Liver (tissue), 3 donors: ENCODE data around the gene CITED1.

Source experiments
- RAD21 ChIP-seq, 2 donors: IDR thresholded peaks; 2 replicates each; pipeline ENCODE4 v1.6.1; 2016; ENCODE audit warnings: antibody characterized with exemption in 2 of 2, mild to moderate bottlenecking in 2 of 2
- TF ChIP-seq, protein P1 (sequence below): IDR thresholded peaks from 2 replicates; pipeline ENCODE4 v1.6.1; 2016; ENCODE audit warnings: antibody characterized with exemption, mild to moderate bottlenecking
- TF ChIP-seq, protein P2 (sequence below): fragments of 150-350 bp; IDR thresholded peaks from 2 replicates; pipeline ENCODE4 v1.5.1; 2017; ENCODE audit warnings: improper control_type of control experiment, low read depth, low read length; ENCODE audit not compliant: missing input control
- TF ChIP-seq, protein P3 (sequence below): IDR thresholded peaks from 2 replicates; pipeline ENCODE4 v1.6.1; 2016; ENCODE audit warnings: antibody characterized with exemption
- donor health status: healthy.
- donor health status: healthy.

DNA sequence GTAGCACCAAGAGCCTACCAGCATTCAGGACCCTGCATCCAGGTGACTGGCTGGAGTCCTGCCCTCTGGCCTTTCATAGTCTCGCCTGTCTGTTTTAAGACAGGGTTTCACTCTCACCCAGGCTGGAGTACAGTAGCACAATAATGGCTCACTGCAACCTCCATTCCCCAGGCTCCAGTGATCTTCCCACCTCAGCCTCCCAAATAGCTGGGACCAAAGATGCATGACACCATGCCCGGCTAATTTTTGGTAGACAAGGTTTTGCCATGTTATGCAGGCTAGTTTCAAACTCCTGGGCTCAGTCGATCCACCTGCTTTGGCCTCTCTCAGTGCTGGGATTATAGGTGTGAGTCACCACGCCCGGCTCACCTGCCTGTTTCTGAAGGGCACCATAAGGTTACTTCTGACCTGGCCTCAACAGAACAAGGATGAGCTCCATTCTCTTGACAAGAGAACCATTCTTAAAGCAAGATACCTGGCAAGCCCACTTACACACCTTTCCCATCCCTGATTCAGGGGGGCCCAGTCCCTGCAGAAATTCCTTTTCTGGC is 35.3 kb downstream of the CITED1 start:
- TF ChIP-seq RAD21 (IDR thresholded peaks at IDR 0.05), result no peak
- TF ChIP-seq, protein P1, sequence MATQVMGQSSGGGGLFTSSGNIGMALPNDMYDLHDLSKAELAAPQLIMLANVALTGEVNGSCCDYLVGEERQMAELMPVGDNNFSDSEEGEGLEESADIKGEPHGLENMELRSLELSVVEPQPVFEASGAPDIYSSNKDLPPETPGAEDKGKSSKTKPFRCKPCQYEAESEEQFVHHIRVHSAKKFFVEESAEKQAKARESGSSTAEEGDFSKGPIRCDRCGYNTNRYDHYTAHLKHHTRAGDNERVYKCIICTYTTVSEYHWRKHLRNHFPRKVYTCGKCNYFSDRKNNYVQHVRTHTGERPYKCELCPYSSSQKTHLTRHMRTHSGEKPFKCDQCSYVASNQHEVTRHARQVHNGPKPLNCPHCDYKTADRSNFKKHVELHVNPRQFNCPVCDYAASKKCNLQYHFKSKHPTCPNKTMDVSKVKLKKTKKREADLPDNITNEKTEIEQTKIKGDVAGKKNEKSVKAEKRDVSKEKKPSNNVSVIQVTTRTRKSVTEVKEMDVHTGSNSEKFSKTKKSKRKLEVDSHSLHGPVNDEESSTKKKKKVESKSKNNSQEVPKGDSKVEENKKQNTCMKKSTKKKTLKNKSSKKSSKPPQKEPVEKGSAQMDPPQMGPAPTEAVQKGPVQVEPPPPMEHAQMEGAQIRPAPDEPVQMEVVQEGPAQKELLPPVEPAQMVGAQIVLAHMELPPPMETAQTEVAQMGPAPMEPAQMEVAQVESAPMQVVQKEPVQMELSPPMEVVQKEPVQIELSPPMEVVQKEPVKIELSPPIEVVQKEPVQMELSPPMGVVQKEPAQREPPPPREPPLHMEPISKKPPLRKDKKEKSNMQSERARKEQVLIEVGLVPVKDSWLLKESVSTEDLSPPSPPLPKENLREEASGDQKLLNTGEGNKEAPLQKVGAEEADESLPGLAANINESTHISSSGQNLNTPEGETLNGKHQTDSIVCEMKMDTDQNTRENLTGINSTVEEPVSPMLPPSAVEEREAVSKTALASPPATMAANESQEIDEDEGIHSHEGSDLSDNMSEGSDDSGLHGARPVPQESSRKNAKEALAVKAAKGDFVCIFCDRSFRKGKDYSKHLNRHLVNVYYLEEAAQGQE, result no peak
- TF ChIP-seq, protein P2, sequence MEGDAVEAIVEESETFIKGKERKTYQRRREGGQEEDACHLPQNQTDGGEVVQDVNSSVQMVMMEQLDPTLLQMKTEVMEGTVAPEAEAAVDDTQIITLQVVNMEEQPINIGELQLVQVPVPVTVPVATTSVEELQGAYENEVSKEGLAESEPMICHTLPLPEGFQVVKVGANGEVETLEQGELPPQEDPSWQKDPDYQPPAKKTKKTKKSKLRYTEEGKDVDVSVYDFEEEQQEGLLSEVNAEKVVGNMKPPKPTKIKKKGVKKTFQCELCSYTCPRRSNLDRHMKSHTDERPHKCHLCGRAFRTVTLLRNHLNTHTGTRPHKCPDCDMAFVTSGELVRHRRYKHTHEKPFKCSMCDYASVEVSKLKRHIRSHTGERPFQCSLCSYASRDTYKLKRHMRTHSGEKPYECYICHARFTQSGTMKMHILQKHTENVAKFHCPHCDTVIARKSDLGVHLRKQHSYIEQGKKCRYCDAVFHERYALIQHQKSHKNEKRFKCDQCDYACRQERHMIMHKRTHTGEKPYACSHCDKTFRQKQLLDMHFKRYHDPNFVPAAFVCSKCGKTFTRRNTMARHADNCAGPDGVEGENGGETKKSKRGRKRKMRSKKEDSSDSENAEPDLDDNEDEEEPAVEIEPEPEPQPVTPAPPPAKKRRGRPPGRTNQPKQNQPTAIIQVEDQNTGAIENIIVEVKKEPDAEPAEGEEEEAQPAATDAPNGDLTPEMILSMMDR, result no peak
- TF ChIP-seq, protein P3, sequence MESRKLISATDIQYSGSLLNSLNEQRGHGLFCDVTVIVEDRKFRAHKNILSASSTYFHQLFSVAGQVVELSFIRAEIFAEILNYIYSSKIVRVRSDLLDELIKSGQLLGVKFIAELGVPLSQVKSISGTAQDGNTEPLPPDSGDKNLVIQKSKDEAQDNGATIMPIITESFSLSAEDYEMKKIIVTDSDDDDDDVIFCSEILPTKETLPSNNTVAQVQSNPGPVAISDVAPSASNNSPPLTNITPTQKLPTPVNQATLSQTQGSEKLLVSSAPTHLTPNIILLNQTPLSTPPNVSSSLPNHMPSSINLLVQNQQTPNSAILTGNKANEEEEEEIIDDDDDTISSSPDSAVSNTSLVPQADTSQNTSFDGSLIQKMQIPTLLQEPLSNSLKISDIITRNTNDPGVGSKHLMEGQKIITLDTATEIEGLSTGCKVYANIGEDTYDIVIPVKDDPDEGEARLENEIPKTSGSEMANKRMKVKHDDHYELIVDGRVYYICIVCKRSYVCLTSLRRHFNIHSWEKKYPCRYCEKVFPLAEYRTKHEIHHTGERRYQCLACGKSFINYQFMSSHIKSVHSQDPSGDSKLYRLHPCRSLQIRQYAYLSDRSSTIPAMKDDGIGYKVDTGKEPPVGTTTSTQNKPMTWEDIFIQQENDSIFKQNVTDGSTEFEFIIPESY, result no peak
